H1 (cell line): ENCODE results near the gene IPO9.
"Not testable (repeated sequence)": the region's sequence is repeated elsewhere in the genome, so short reads cannot be mapped to it uniquely, and the experiment has no call there.

Source experiments
- CHD2 ChIP-seq: IDR thresholded peaks from 2 replicates; pipeline ENCODE4 v1.6.1; 2012; ENCODE audit warnings: low read length, improper control_type of control experiment
- CTCF ChIP-seq, 3 experiments: IDR thresholded peaks; 1 replicate in 2 of 3; 2 replicates in 1 of 3; pipeline versions ENCODE4 v1.5.1 to v1.6.1; 2011; ENCODE audit warnings: low read length in 3 of 3, mild to moderate bottlenecking in 3 of 3, inconsistent platforms in 2 of 3, low read depth in 1 of 3, moderate library complexity in 1 of 3; ENCODE audit not compliant: insufficient read depth in 1 of 3; ENCODE audit errors: control extremely low read depth in 1 of 3
- EP300 ChIP-seq, 2 experiments: IDR thresholded peaks; 1 replicate in 1 of 2; 2 replicates in 1 of 2; pipeline ENCODE4 v1.6.1; 2011 to 2012; ENCODE audit warnings: low read depth in 2 of 2, low read length in 2 of 2, mild to moderate bottlenecking in 2 of 2, borderline replicate concordance in 1 of 2, inconsistent platforms in 1 of 2, moderate library complexity in 1 of 2
- FOSL1 ChIP-seq: IDR thresholded peaks from 2 replicates; pipeline ENCODE4 v1.6.1; 2011; ENCODE audit warnings: mild to moderate bottlenecking, low read depth, low read length, moderate library complexity; ENCODE audit not compliant: insufficient read depth
- POLR2A ChIP-seq, 2 experiments: IDR thresholded peaks; 1 replicate in 1 of 2; 2 replicates in 1 of 2; pipeline ENCODE4 v1.6.1; 2011; ENCODE audit warnings: low read depth in 2 of 2, low read length in 2 of 2, mild to moderate bottlenecking in 2 of 2; ENCODE audit errors: control extremely low read depth in 1 of 2
- RAD21 ChIP-seq, 2 experiments: IDR thresholded peaks in 1 of 2; conservative IDR thresholded peaks in 1 of 2; 2 replicates each; pipeline ENCODE4 v1.6.1; 2011; ENCODE audit warnings: low read depth in 2 of 2, low read length in 2 of 2, improper control_type of control experiment in 1 of 2, inconsistent platforms in 1 of 2, mild to moderate bottlenecking in 1 of 2, moderate library complexity in 1 of 2
- TAF1 ChIP-seq: IDR thresholded peaks from 2 replicates; pipeline ENCODE4 v1.6.1; 2011; ENCODE audit warnings: mild to moderate bottlenecking, low read depth, low read length
- YY1 ChIP-seq: IDR thresholded peaks from 2 replicates; pipeline ENCODE4 v1.6.1; 2011; ENCODE audit warnings: low read depth, mild to moderate bottlenecking, low read length

- not testable (repeated sequence) for TF ChIP-seq TAF1; RAD21 (IDR thresholded peaks at IDR 0.05 in 1 of 2, conservative IDR thresholded peaks at IDR 0.05 in 1 of 2; ENCODE audit: low read depth in 2 of 2, low read length in 2 of 2); FOSL1; CTCF (IDR thresholded peaks at IDR 0.05; ENCODE audit: control extremely low read depth in 1 of 3, insufficient read depth in 1 of 3, low read depth in 1 of 3, low read length in 3 of 3); CHD2; EP300 (IDR thresholded peaks at IDR 0.05; ENCODE audit: borderline replicate concordance in 1 of 2, low read depth in 2 of 2, low read length in 2 of 2); YY1; POLR2A (IDR thresholded peaks at IDR 0.05; ENCODE audit: control extremely low read depth in 1 of 2, low read depth in 2 of 2, low read length in 2 of 2)
These were observed 10.1 kb downstream of the IPO9 start for GRCh38 chr1:201839089-201839488.
